Activated T-helper 9 cell treated with anti-CD3 and anti-CD28 coated beads, Interleukin-2, amount 50 U/mL, for 16 hours (primary cell): ENCODE data around the gene CCDC63.

Source experiments
- DNase-seq: peaks from one replicate; pipeline ENCODE4 v3.0.0-alpha.2; 2020; ENCODE audit warnings: low read depth

Gene CCDC63

GRCh38 chr12:110885152-110885840 lies 38.5 kb downstream of the CCDC63 start:
- no peak for DNase-seq

DNA sequence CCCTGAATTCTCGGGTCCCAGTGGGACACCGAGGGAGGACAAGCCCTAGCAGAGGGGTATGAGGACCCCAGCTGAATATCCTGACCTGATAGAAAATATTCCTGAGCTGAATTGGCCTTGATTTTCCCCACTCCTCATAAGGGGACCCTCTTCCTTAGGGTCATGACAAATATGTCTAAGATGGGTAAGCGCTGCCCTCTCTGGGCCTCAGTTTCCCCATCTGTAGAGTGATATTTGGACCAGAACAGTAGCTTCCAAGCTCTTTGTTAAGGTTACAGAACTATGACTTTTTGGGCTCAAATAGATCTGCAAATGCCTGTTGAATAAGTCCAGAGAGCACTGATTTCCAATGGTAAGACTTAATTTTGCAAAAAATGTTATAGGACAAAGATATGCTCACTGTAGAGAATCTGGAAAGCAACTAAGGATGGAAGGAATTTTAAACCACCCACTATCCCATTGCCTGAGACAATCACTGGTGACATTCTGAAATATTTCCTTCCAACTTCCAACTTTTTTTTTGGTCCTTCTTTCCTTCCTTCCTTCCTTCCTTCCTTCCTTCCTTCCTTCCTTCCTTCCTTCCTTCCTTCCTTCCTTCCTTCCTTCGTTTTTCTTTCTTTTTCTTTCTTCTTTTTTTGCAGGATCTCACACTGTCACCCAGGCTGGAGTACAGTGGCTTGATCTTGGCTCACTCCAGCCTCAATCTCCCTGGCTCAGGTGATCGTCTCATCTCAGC lies 41.6 kb downstream of the CCDC63 start:
- DNase-seq: no peak

GRCh38 chr12:110889361-110889760 lies 42.6 kb downstream of the CCDC63 start:
- DNase-seq: no peak

DNA sequence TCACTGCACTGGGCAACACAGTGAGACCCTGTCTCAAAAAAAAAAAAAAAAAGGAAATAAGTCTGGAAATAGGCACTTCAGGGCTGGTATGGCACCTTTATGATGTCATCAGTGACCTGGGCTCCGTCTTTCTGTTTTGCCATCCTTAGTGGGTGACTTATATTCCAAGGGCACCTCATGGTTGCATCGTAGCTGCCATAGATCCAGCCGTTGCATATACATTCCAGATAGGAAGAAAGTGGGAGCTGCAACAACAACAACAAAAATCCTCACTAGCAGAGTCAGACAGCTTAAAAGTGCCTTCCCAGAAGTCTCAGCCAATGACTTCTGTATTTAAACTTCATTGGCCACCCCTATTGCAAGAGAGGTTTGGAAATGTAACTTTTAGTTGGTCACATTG lies 47.2 kb downstream of the CCDC63 start:
- no peak for DNase-seq

DNA sequence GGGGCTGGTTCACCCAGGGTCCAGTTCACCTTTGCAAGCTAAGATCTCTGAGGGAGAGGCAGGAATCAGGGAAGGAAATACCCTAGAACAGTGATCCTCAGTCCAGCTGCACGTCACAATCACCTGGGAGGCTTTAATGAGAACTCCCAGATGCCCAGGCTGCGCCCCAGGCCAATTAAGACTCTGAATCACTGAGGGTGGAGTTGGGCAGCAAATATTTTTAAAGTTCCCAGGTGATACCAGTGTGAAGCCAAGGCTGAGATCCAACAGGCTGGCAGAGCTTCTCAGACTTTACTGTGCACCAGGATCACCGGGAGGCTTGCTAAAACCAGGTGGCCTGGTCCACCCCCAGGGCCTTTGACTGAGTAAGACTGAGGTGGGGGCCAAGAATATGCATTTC lies 49.8 kb downstream of the CCDC63 start:
- no peak for DNase-seq

- no peak for DNase-seq
Observed at GRCh38 chr12:110901401-110901800, 54.6 kb downstream of the CCDC63 start.

- no peak for DNase-seq
Observed at GRCh38 chr12:110903511-110903910, 56.7 kb downstream of the CCDC63 start.

- DNase-seq: no peak
Observed at GRCh38 chr12:110906083-110906482, 59.3 kb downstream of the CCDC63 start.

DNA sequence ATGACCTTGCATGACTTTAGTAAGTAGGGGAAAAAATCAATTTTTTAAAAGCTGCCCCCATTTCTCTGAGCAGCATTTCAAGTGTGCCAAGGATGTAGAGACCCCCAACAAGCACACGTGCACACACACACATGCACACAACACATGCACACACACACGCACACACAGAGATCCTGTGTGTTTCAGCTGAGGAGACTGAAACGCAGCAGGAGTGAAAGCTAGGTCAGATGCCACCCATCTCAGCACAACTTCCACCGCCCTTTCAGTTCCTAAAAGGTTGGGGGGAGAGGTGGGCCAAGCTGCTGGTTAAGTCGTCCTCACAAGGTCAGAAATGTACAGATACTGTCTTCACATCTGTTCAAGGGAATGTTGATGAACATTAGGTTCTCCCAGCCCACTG lies 59.7 kb downstream of the CCDC63 start:
- DNase-seq: no peak

DNA sequence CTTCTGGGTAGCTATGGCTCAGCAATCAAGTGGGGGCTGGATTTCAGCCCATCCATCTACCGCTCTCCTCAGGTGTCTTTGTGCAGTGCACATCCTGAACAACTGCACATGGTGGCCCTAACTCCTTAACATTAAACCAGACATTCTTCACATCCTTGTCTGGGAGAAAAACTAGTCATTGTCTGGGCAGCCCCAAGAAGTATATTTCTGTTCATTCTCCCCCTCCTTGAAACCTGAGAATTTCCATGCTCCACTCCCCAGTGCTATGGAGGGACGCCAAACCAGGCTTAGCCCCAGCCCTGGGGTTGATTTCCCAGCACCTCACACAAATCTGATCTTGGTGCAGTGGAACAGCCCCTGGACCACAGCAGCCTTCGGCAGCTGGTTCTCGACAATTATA lies 60.2 kb downstream of the CCDC63 start:
- no peak for DNase-seq

DNA sequence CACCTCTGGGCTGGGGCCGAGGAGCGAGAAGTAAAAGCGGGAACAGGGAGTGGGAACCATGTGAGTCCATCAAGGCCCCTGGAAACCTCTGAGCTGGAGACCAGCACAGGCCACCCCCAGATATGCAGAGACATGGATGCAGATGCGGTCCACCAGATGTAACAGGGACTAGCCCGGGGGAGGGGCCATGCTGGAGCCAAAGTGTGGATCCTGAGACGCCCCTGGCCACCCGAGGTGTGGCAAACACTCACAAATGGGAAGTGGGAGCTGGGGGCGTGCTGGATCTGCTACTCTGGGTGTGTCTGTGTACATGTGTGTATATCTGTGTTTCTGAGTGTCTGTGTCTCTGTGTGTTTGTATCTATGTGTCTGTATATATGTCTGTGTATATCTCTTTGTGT lies 60.8 kb downstream of the CCDC63 start:
- DNase-seq: no peak

DNA sequence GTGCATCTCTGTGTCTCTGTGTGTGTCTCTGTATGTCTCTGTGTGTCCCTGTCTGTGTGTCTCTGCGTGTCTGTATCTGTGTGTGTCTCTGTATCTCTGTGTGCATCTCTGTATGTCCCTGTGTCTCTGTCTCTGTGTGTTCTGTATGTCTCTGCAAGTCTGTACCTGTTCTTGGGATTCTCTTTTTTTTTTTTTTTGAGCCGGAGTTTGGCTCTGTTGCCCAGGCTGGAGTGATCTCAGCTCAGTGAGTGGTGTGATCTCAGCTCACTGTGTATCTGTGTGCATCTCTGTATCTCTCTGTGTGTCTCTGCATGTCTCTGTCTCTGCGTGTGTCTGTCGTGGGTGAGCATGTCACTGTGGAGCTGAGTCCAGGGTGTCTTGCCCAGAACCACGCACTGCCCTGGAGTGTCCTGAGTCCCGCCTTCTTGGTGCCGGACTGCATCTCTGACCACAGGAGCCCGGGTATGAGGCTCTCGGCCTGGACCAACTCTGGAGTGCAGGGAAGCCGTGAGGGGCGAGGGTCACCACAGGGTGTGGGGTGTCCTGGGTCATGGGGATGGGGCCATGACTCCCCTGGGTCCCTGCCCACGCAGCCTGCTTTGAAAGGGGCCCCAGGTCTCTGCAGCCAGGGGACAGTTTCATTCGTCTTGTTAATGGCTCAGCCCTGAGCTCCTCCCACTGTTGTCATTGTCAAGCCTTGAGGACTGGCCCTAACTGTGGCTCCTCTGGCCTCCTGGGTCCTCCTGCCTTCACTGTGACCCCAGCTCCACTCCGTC lies 61.8 kb downstream of the CCDC63 start:
- DNase-seq: no peak

- no peak for DNase-seq
Observed at GRCh38 chr12:110912263-110912662, 65.5 kb downstream of the CCDC63 start.

- DNase-seq: no peak
Observed at GRCh38 chr12:110913119-110914056, 66.6 kb downstream of the CCDC63 start.

- no peak for DNase-seq
Observed at GRCh38 chr12:110916295-110916875, 69.6 kb downstream of the CCDC63 start.

DNA sequence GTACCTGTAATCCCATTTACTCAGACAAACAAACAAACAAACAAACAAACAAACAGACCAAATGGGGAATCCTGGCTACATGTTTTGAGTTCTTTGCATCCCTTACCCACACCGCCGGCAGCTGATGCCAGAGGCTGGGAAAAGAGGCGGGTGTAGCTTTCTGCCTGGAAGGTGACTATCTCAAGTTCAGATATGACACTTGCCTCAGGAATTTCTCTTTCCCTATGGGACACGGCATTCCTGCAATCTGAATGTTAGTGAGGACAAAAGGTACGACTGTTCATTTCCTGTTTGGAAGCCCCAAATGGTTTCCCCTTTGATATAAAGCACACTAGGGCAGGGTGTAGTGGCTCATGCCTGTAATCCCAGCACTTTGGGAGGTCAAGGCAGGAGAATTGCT lies 70.7 kb downstream of the CCDC63 start:
- DNase-seq: no peak

GRCh38 chr12:110917961-110918360 lies 71.2 kb downstream of the CCDC63 start:
- DNase-seq: no peak

DNA sequence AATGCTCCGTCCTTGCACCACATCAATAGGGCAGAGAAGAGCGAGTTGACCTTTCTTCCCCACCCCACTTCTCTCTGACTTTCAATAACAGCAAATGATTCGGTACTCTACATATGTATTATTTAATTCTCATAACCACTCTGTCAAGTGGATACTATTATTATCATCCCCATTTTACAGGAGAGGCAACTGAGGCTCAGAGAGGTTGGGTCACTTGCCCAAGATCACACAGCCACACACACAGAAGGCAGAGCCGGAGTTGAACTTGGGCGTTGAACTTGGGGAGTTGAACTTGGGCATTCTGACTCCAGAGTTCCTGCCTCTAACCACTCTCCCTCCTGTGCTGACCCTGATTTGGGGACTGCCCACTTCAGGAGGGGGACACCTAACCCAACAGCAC lies 72.9 kb downstream of the CCDC63 start:
- no peak for DNase-seq

GRCh38 chr12:110920324-110920910 lies 73.6 kb downstream of the CCDC63 start, which contains the start of gene MYL2:
Gene MYL2, minus strand, starts transcription at chr12:110920579. Its CDS starts 50 bp downstream, at chr12:110920529.
- DNase-seq: no peak

GRCh38 chr12:110921262-110921661 lies 74.5 kb downstream of the CCDC63 start:
- no peak for DNase-seq

GRCh38 chr12:110922652-110923051 lies 75.9 kb downstream of the CCDC63 start:
- no peak for DNase-seq
